ENCODE measurements around the gene ALK. TPM values are rescaled to one million over a fixed set of nuclear protein-coding genes. Genes with fewer than 3 reads are reported as not detected.

Gene ALK
- total RNA-seq, 6 donors from 2014 or later: 0.17 to 2.1 (median 0.35) TPM

- WGBS, 2 donors: 86 to 92% methylated on average over 5 of the region's 5 CpGs
- TF ChIP-seq POLR2AphosphoS5 (IDR thresholded peaks at IDR 0.05): no peak
- TF ChIP-seq EP300 (IDR thresholded peaks at IDR 0.05): no peak
- no peak for TF ChIP-seq CTCF (IDR thresholded peaks at IDR 0.05)
- no peak for TF ChIP-seq POLR2A (IDR thresholded peaks at IDR 0.05)
- H3K9me3 ChIP-seq: no peaks in the 10 kb centered on the region
- H3K27ac ChIP-seq: no peak overlapping the region
- DNase-seq (no peak), ATAC-seq (ENCODE audit: low FRiP score in 2 of 2) (no peak)
- H3K27me3 ChIP-seq: no peaks in the 10 kb centered on the region
- no peak overlapping the region for H3K4me3 ChIP-seq
- H3K36me3 ChIP-seq: no peaks in the 10 kb centered on the region
- no peaks in the 10 kb centered on the region for H3K4me1 ChIP-seq
Observed at GRCh38 chr2:29209551-29209950, 711.8 kb downstream of the ALK start.

GRCh38 chr2:29207352-29208148, 713.8 kb downstream of the ALK start:
- no peaks in the 10 kb centered on the region for H3K9me3 ChIP-seq
- H3K27ac ChIP-seq: no peak overlapping the region
- H3K4me3 ChIP-seq: no peak overlapping the region
- no peaks in the 10 kb centered on the region for H3K27me3 ChIP-seq
- DNase-seq: no peak
- H3K4me1 ChIP-seq: no peaks in the 10 kb centered on the region
- TF ChIP-seq POLR2AphosphoS5 (IDR thresholded peaks at IDR 0.05) (no peak), POLR2A (IDR thresholded peaks at IDR 0.05) (no peak), EP300 (IDR thresholded peaks at IDR 0.05) (no peak), CTCF (IDR thresholded peaks at IDR 0.05) (no peak)
- 69 to 73% methylated on average over 3 of the region's 3 CpGs for WGBS, 2 donors
- no peaks in the 10 kb centered on the region for H3K36me3 ChIP-seq
- ATAC-seq (ENCODE audit: low FRiP score in 2 of 2): no peak

GRCh38 chr2:29206941-29207340, 714.4 kb downstream of the ALK start:
- 76 to 85% methylated on average over 5 of the region's 5 CpGs for WGBS, 2 donors
- Histone ChIP-seq H3K27ac (no peak overlapping the region), H3K27me3 (no peaks in the 10 kb centered on the region), H3K4me1 (no peaks in the 10 kb centered on the region), H3K36me3 (no peaks in the 10 kb centered on the region), H3K9me3 (no peaks in the 10 kb centered on the region), H3K4me3 (no peak overlapping the region)
- TF ChIP-seq POLR2A (IDR thresholded peaks at IDR 0.05) (no peak), CTCF (IDR thresholded peaks at IDR 0.05) (no peak), EP300 (IDR thresholded peaks at IDR 0.05) (no peak), POLR2AphosphoS5 (IDR thresholded peaks at IDR 0.05) (no peak)
- ATAC-seq (ENCODE audit: low FRiP score in 2 of 2): no peak
- DNase-seq: no peak

GRCh38 chr2:29202819-29203495, 718.4 kb downstream of the ALK start:
- no peak for ATAC-seq (ENCODE audit: low FRiP score in 2 of 2)
- H3K27me3 ChIP-seq: no peaks in the 10 kb centered on the region
- H3K36me3 ChIP-seq: no peaks in the 10 kb centered on the region
- no peak for TF ChIP-seq EP300 (IDR thresholded peaks at IDR 0.05)
- TF ChIP-seq CTCF (IDR thresholded peaks at IDR 0.05): no peak
- no peak for TF ChIP-seq POLR2AphosphoS5 (IDR thresholded peaks at IDR 0.05)
- no peak for TF ChIP-seq POLR2A (IDR thresholded peaks at IDR 0.05)
- 73 to 80% methylated on average over 5 of the region's 5 CpGs for whole genome bisulfite sequencing, 2 donors
- no peaks in the 10 kb centered on the region for H3K9me3 ChIP-seq
- no peak for DNase-seq
- H3K27ac ChIP-seq: no peak overlapping the region
- H3K4me1 ChIP-seq: no peaks in the 10 kb centered on the region
- no peak overlapping the region for H3K4me3 ChIP-seq
